GM12892 (cell line): ENCODE data around the gene LRIG3.

Experiments used
- DNase-seq: peaks from one replicate; pipeline ENCODE4 v3.0.0; 2011; ENCODE audit not compliant: insufficient read length
- FAIRE-seq: peaks from 2 replicates; lab custom pipeline; 2011; peaks lifted over from hg19 to GRCh38; lab: Jason Lieb, UNC
- POLR2A ChIP-seq: IDR thresholded peaks from 2 replicates; pipeline ENCODE4 v1.6.1; 2011; ENCODE audit warnings: low read depth, low read length, control low read depth
- POLR2AphosphoS5 ChIP-seq: IDR thresholded peaks from 2 replicates; pipeline ENCODE4 v1.6.1; 2011; ENCODE audit warnings: low read depth, low read length, control low read depth
- TAF1 ChIP-seq: IDR thresholded peaks from 2 replicates; pipeline ENCODE4 v1.6.1; 2011; ENCODE audit warnings: low read depth, mild to moderate bottlenecking, control low read depth, low read length, borderline replicate concordance

Gene LRIG3

DNA sequence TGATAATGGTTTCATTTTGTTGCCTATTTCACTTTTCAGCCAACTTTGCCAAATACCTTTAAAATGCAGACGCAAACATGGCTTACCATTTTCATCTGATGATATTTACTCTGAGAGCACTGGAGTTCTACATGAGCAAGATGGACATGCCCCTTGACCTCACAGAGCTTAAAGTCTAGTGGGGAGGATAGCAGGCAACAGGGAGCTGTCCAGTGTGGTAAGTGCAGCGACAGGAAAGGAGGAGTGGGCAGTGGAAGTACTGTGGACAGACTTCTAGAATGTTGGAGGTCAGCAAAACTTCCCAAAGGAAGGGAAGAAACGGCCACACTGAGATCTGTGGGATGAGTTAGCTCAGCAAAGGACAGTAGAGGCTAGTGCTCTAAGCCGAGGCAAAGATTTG is 25.3 kb downstream of the LRIG3 start:
- FAIRE-seq (peak; percentile 68), DNase-seq (no peak)
- no peak for TF ChIP-seq POLR2AphosphoS5
- TF ChIP-seq POLR2A = no peak
- TF ChIP-seq TAF1 = no peak

DNA sequence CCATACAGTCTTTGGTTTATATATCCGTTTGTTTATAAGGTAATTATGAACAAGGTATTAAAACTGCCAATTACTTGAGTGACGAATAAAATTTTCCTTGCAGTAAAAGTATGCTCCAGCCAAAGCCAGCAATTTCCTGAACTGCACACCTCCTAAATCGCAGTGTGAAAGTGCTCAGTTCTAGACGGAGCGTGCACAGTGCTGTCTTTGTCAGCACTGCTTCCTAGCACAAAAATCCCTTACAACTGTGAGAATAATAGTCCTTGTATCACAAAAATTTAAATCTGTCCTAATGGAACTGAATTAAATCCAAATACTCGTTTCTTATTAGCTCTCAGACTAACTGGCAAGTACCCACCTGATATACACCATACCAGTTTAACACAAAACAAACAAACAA is 26.3 kb downstream of the LRIG3 start:
- TF ChIP-seq POLR2AphosphoS5 (no peak), POLR2A (no peak), TAF1 (no peak)
- FAIRE-seq (no peak), DNase-seq (no peak)

DNA sequence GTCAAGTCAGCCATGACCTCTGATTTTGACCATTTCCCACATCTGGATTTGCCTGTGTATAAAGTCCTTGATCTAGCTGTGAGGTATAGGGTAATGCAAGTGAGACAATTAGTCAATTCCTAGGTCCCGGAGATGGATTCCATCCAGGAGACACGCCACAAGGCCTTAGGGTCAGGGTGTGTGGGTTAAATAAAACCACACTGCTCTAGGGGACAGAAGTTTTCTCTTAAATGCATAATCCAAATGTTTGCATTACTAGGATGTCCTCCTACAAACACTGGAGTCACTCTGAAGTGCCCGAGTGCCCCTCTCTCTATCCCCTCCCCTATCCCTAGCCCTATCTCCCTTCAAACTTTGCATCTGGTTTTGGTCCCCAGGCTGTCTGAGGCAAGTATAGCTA is 26.8 kb downstream of the LRIG3 start:
- TF ChIP-seq POLR2A = no peak
- no peak for TF ChIP-seq POLR2AphosphoS5
- no peak for TF ChIP-seq TAF1
- no peak for FAIRE-seq
- DNase-seq = no peak

DNA sequence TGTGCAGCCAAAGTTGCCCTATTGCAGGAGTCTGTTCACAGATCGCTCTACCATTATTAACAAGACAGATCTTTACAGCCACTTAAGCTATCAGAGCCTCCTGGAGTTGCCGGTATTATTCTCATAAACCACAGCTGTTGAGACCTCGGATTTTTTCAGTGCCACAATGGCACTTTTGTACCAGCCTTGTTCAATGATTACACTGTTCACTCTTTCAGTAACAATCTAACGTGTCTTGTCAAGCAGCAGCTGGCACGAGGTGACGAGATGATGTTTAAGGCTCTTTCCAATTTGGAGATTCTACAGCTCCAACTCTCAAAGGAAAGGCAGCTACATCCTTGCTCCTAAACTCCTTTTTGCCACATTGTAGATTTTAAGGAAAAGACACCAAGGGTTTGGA is 30.7 kb downstream of the LRIG3 start:
- DNase-seq = no peak
- TF ChIP-seq TAF1 (no peak), POLR2A (no peak), POLR2AphosphoS5 (no peak)
- peak; percentile 40 for FAIRE-seq

DNA sequence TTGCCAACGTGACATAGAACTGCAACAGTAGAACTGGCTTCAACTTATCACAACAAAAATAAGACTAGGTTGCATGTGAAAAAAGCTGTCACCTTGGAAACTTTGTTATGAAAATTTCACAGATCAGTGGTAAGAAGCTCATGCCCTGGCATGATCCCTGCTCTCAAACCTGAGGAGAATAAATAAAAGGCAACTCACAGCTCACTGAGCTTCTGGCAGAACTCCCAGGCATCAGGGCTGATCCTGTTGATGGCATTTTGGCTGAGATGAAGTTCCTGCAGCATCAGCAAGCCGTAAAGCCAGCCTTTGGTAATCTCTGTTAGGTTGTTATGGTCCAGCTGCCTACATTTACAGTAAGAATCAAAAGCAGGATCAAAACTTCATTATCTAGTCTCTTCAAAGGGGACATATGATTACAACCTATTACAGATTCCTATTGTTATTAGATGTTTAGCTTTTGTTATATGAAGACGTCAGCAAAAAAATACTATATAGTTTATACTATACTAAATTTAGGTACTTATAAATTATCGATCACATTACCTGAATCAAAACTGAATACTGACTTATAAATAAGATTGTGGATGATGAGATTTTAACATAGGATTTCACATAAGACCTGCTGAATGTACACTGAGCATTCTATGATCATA is 32.0 kb downstream of the LRIG3 start:
- FAIRE-seq = no peak

DNA sequence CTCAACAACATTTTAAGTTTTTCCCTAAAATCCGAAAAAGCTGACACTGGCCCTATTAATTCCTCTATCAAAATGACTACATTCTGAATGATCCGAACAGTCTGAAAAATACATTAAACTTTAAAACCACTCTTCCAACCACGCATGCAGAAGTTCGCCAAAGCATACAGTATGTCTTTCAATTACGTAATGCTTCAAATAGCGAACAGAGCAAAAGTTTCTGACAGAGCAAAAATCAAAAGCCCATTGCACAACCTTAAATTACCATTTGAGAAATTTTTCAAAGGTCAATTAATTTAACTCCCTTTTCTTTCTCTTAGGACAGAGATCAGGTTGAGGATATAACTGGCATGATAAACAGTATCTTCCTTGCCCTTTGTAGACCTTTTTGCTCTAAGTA is 33.2 kb downstream of the LRIG3 start:
- FAIRE-seq (no peak), DNase-seq (no peak)
- TF ChIP-seq TAF1 = no peak
- TF ChIP-seq POLR2A = no peak
- TF ChIP-seq POLR2AphosphoS5 = no peak

More for the DNA sequence above, 32.0 kb downstream of the LRIG3 start:
- TF ChIP-seq POLR2AphosphoS5 (no peak), POLR2A (no peak), TAF1 (no peak)
- no peak for DNase-seq

DNA sequence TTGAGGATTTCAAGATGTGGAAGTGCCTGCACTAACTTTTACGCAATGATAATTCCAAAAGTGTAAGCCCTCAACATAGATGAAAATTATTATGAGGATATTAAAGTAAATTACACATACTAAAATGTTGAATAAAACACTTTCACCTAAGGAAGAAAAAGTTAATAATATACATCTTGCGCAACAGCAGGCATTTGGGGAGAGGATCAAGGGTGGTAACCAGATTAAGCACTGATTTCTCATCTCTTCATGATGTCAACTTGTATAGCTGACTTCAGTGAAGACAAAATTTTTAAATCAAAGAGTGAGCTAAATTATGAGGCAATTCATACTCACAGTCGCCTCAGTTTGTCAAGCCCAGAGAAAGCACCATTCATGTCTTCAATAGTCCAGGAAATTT is 33.8 kb downstream of the LRIG3 start:
- DNase-seq (no peak), FAIRE-seq (no peak)
- TF ChIP-seq TAF1 (no peak), POLR2AphosphoS5 (no peak), POLR2A (no peak)

DNA sequence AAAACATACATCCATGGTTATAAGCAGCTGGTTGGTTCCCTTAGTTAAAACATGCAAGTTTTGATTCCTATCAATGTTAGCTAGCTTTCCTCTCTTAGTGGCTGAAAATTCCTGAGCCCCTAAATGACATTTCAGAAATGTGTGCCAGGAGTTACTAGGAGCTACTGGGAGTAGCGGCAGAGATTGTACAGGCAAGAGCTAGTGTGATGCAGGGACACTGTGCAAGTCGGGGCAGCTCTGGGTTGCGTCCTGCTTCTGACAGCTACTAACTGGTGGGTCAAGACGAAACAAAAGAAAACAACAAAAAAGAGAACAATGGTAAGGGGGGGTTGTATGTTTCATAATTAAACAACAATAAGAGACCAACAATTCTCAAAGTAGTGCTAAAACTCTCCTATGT is 35.4 kb downstream of the LRIG3 start:
- no peak for TF ChIP-seq POLR2AphosphoS5
- no peak for TF ChIP-seq POLR2A
- no peak for TF ChIP-seq TAF1
- DNase-seq (no peak), FAIRE-seq (no peak)

DNA sequence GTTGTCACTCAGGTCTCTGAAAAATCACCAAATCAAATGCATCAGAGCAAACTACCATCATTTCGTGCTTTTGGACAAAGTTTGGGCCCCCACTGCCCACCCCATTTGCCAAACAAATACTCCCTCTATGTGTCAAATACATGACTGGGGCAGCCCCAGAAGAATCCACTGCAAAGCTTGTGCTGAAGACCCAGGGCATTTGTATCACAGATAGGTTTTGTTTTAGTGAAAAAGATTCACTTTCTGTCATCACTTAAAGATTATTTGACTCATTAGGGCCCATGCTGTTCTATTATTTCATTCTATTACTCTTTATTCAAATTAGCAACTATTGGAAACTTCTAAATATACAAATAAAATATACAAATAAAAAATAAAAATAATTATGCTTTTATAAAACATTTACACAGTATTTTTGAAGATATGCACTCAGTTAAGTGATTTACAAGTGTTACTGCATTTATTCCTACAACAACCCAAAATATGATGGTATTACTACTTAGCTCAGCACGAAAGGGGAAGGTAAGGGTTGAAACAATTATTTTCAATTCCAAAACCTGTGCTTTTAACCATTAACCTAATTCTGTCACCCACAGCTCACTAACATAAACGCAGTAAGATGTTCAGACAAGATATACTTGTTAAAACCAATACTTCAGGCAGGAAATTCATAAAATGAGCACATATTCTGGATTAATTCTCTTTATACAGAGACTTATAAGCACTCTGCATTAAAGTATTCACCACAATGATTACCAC is 36.5 kb downstream of the LRIG3 start:
- no peak for DNase-seq
- no peak for FAIRE-seq
- TF ChIP-seq POLR2A = no peak
- TF ChIP-seq TAF1 = no peak
- no peak for TF ChIP-seq POLR2AphosphoS5

DNA sequence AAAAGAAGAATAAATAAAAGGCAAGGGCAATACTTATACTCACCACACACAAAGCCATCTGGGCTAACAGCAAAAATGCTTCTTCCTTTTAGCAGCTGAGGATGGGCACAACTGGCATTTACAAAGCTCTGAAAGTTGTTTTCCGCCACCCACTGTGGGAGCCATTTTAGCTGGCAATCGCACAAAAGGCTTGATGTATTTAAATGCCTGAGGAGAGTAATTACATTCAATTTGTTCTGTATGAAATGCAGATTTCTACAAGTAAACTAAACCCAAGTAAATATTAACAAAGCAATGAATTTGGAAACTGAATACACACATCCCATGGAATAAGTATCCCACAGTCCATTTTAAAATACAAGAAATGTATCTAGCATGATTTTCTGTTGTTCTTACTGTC is 37.5 kb downstream of the LRIG3 start:
- DNase-seq (no peak), FAIRE-seq (no peak)
- TF ChIP-seq POLR2A (no peak), TAF1 (no peak), POLR2AphosphoS5 (no peak)

DNA sequence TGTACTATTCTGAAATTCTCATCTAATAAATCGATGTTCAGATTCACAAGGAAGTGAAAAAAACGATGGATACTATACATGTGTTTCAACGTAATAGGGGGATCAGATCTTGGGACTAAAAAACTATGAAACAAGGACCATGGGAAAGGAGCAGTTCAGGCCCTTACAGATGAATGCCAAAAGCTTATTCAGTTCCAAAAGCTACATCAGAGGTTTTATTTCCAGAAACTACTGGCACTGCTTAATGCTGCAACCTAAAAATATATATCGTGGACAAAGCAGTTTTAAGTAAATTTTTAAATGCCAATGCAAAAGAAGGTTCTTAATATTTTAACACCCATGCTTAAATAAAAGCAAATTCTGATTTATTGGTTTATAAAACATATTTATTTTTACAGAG is 38.5 kb downstream of the LRIG3 start:
- TF ChIP-seq POLR2AphosphoS5 (no peak), POLR2A (no peak), TAF1 (no peak)
- DNase-seq (no peak), FAIRE-seq (no peak)

DNA sequence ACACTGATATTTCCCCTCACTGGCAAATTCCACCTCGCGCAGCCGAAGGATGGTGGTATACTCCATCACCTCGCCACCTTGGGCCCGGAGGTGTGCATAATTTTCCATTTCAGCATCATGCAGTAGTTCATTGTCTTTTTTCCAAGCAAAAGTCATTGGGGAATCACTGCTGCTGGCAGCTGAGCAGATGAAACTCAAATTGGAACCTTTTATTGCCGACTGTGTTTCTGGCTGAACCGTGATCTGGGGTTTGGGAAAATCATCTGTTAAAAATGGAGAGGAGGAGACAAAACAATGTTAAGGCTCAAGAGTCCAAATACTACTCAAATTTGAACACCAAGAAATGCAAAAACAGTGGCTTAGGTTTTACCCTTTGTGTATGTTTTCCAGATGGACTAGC is 39.7 kb downstream of the LRIG3 start:
- FAIRE-seq = no peak
- DNase-seq = no peak
- TF ChIP-seq POLR2A = no peak
- TF ChIP-seq POLR2AphosphoS5 = no peak
- TF ChIP-seq TAF1 = no peak
